ENCODE results near the gene IL17RD.

IL17RD gene

DNA sequence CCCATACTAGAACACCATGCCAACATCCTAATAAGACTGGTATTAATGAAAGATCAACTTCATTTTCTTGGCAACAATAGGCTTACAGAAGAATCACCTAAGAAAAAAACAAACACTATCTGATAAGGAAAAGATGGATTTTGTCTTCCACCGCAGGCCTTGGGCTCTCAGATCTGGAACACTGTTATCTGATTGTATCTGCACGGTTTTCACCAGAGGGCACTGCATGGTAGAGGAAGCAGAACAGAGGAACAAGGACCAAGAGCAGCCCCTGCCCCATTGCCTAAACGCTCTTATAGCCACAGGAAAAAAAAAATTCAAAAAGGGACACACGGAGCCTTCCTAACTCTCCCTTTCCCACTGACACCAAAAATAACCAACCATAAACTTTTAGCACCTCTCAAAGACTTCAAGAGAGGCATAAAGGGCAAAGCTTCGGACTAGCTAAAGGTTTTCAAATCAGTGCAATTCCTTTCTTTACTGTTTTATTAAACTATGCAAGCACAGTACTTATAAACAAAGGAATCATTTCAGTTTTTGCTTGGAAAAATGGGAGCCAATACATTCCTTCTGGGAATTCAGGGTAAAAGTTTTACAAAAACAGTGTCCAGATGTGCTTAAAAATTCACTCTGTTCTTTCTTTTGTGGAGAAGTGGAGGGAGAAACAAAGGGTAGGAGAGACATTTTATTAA lies 23.3 kb downstream of the IL17RD start:
- no peak overlapping the region for H3K4me3 ChIP-seq (ENCODE audit: low read depth in 1 of 2, low read length in 1 of 2)
- H3K36me3 ChIP-seq, result no peaks in the 10 kb centered on the region
- no peaks in the 10 kb centered on the region for H3K9me3 ChIP-seq
- peaks cover 53% of the 10 kb centered on the region for H3K27me3 ChIP-seq
- H3K27ac ChIP-seq, result no peak overlapping the region
- TF ChIP-seq, protein P1, sequence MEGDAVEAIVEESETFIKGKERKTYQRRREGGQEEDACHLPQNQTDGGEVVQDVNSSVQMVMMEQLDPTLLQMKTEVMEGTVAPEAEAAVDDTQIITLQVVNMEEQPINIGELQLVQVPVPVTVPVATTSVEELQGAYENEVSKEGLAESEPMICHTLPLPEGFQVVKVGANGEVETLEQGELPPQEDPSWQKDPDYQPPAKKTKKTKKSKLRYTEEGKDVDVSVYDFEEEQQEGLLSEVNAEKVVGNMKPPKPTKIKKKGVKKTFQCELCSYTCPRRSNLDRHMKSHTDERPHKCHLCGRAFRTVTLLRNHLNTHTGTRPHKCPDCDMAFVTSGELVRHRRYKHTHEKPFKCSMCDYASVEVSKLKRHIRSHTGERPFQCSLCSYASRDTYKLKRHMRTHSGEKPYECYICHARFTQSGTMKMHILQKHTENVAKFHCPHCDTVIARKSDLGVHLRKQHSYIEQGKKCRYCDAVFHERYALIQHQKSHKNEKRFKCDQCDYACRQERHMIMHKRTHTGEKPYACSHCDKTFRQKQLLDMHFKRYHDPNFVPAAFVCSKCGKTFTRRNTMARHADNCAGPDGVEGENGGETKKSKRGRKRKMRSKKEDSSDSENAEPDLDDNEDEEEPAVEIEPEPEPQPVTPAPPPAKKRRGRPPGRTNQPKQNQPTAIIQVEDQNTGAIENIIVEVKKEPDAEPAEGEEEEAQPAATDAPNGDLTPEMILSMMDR (IDR thresholded peaks at IDR 0.05), result no peak
- H3K4me1 ChIP-seq (ENCODE audit: control insufficient read depth in 1 of 2, insufficient read depth in 1 of 2, low read depth in 1 of 2, low read length in 1 of 2), result no peaks in the 10 kb centered on the region

DNA sequence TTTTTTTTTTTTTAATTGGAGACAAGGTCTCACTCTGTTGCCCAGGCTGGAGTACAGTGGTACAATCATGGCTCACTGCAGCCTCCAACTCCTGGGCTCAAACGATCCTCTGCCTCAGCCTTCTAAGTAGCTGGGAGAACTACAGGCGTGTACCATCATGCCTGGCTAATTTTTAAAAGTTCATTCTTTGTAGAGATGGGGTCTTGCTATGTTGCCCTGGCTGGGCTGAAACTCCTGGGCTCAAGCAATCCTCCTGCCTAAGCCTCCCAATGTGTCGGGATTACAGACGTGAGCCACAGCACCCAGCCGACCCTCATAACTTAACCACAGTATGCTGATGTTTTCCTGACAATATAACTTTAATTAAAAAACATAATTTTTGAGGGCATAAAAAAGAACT lies 24.3 kb downstream of the IL17RD start:
- TF ChIP-seq, protein P1 (IDR thresholded peaks at IDR 0.05), result no peak
- H3K4me1 ChIP-seq (ENCODE audit: control insufficient read depth in 1 of 2, insufficient read depth in 1 of 2, low read depth in 1 of 2, low read length in 1 of 2), result no peaks in the 10 kb centered on the region

DNA sequence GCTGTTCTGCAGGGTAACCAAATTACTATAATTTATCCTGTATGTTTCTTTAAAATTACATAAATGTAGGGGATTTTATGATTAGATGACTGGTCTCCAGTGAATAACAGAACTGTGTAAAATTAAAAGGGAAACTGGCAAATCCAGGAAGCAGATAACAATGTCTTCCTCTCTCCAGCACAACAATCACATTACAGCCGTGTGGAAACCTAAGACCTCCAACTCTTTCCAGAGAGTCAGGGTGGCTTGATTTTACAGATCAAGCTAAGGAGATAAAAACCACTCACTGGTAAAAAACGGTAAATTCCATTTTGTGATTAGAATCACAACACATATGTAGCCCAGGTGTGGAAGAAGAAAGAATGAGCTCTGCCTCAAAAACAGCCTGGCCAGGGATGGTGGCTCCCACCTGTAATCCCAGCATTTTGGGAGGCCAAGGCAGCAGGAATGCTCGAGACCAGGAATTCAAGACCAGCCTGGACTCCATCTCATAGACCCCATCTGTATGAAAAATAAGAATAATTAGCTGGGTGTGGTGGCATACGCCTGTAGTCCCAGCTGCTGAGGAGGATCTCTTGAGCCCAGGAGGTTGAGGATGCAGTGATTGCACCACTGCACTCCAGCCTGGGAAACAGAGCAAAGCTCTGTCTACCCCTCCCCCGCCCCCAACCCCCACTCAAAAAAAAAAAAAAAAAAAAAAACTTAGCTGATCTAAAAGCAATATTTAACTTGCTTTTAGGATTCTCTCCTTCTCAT lies 29.0 kb downstream of the IL17RD start:
- Histone ChIP-seq H3K36me3 (no peaks in the 10 kb centered on the region), H3K27ac (no peak overlapping the region), H3K4me1 (ENCODE audit: control insufficient read depth in 1 of 2, insufficient read depth in 1 of 2, low read depth in 1 of 2, low read length in 1 of 2) (no peaks in the 10 kb centered on the region), H3K9me3 (no peaks in the 10 kb centered on the region), H3K4me3 (ENCODE audit: low read depth in 1 of 2, low read length in 1 of 2) (no peak overlapping the region), H3K27me3 (peaks cover 20% of the 10 kb centered on the region)
- TF ChIP-seq, protein P1 (IDR thresholded peaks at IDR 0.05), result no peak

More for the DNA sequence above, 24.3 kb downstream of the IL17RD start:
- H3K9me3 ChIP-seq, result no peaks in the 10 kb centered on the region
- H3K4me3 ChIP-seq (ENCODE audit: low read depth in 1 of 2, low read length in 1 of 2), result no peak overlapping the region
- no peaks in the 10 kb centered on the region for H3K36me3 ChIP-seq
- H3K27me3 ChIP-seq, result peaks cover 53% of the 10 kb centered on the region
- no peak overlapping the region for H3K27ac ChIP-seq

DNA sequence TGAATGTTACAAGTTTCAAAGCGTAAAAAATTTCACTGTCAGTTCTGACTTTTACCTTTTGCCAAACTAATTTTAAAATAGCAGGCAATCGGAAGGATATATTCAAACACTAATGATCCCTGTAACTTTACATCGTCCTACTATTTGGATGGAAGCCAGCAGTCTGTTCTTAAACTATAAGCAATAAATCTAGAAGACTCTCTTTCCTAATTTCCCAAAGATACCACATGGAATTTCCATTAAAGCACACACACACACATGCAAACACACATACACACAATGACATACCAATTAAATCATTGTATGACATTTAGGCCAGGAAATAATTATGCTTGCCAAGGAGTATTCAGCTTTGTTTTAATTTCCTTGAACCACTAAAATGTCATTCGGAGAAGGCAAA lies 32.0 kb downstream of the IL17RD start:
- TF ChIP-seq, protein P1 (IDR thresholded peaks at IDR 0.05), result no peak
- Histone ChIP-seq H3K4me1 (ENCODE audit: control insufficient read depth in 1 of 2, insufficient read depth in 1 of 2, low read depth in 1 of 2, low read length in 1 of 2) (no peaks in the 10 kb centered on the region), H3K9me3 (no peaks in the 10 kb centered on the region), H3K27me3 (peaks cover 19% of the 10 kb centered on the region), H3K4me3 (ENCODE audit: low read depth in 1 of 2, low read length in 1 of 2) (no peak overlapping the region), H3K27ac (no peak overlapping the region), H3K36me3 (no peaks in the 10 kb centered on the region)

DNA sequence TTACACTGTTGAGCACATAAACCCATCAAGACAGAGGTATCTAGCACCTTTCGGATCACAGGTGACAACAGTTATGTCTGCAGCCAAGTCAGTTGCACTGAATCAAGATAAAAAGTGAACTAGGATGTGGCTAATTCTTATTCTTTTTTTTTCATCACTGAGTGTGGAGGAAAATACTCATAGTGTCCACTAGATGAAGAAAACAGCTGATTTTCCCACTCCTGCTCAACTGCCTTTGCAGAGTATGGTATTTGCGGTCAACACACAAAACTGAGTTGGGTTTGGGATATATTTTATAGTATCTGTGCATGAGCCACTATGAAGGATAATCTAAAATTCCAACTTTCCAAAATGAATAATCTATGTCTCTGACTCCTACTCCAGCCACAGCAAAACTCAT lies 32.5 kb downstream of the IL17RD start:
- Histone ChIP-seq H3K4me1 (ENCODE audit: control insufficient read depth in 1 of 2, insufficient read depth in 1 of 2, low read depth in 1 of 2, low read length in 1 of 2) (no peaks in the 10 kb centered on the region), H3K27me3 (peaks cover 19% of the 10 kb centered on the region), H3K36me3 (no peaks in the 10 kb centered on the region), H3K27ac (no peak overlapping the region), H3K4me3 (ENCODE audit: low read depth in 1 of 2, low read length in 1 of 2) (no peak overlapping the region), H3K9me3 (no peaks in the 10 kb centered on the region)
- TF ChIP-seq, protein P1 (IDR thresholded peaks at IDR 0.05), result no peak

Data from neutrophil (primary cell).